Sigmoid colon (tissue), 7 donors: Measurements from ENCODE around the gene GRM1. TPM values are rescaled to one million over a fixed set of nuclear protein-coding genes. Genes with fewer than 3 reads are reported as not detected.

Source experiments
- DNase-seq: peaks from one replicate; pipeline ENCODE4 v3.0.0-alpha.2; 2019
- H3K27ac ChIP-seq, 4 donors: fragments of 200-600 bp; sonication (generic); one replicate each; pipeline ENCODE4 v1.5.1; 2016 to 2019; ENCODE audit warnings: mild to moderate bottlenecking in 1 of 4
- H3K27me3 ChIP-seq, 3 donors: fragments of 200-600 bp; sonication (generic); one replicate each; pipeline ENCODE4 v1.5.1; 2019; ENCODE audit warnings: mild to moderate bottlenecking in 1 of 3
- H3K36me3 ChIP-seq, 4 donors: fragments of 200-600 bp; sonication (generic); one replicate each; pipeline ENCODE4 v1.5.1; 2016 to 2019
- H3K4me1 ChIP-seq, 4 donors: fragments of 200-600 bp; sonication (generic); one replicate each; pipeline ENCODE4 v1.5.1; 2017 to 2019
- H3K4me3 ChIP-seq, 4 donors: fragments of 200-600 bp; sonication (generic); one replicate each; pipeline ENCODE4 v1.5.1; 2017 to 2019; ENCODE audit warnings: mild to moderate bottlenecking in 2 of 4, moderate library complexity in 1 of 4
- H3K9me3 ChIP-seq, 4 donors: fragments of 200-600 bp in 3 of 4; sonication (generic) in 3 of 4; one replicate each; pipeline versions ENCODE4 v1.5.1 to v1.6.1; 2013 to 2019
- CTCF ChIP-seq, 4 experiments: fragments of 450-650 bp in 3 of 4; fragments of 200-600 bp in 1 of 4; IDR thresholded peaks; one replicate each; pipeline ENCODE4 v1.5.1; 2016 to 2019; ENCODE audit warnings: antibody characterized with exemption in 4 of 4, mild to moderate bottlenecking in 3 of 4, moderate library complexity in 2 of 4
- EP300 ChIP-seq, 4 donors: sonication (generic); formaldehyde crosslinking; IDR thresholded peaks; one replicate each; pipeline ENCODE4 v1.6.1; 2017; ENCODE audit warnings: antibody characterized with exemption in 4 of 4
- POLR2A ChIP-seq, 2 donors: fragments of 450-650 bp; IDR thresholded peaks; one replicate each; pipeline ENCODE4 v1.6.1; 2016; ENCODE audit warnings: antibody characterized with exemption in 2 of 2, mild to moderate bottlenecking in 2 of 2, moderate library complexity in 2 of 2
- POLR2AphosphoS5 ChIP-seq, 4 donors: sonication (generic); formaldehyde crosslinking; IDR thresholded peaks; one replicate each; pipeline ENCODE4 v1.6.1; 2017; ENCODE audit warnings: antibody characterized with exemption in 4 of 4
- WGBS, 2 donors: extraction: QIAGEN DNeasy Blood & Tissue Kit; methylation state at CpG; one replicate each; pipeline ENCODE4 v1.1.7; 2013; 5-methylcytosine and 5-hydroxymethylcytosine counted together
- intact Hi-C: fragments of 100-400 bp; cut with DNase I; formaldehyde crosslinking; loops from one replicate; pipeline ENCODE4 v1.15.1; 2023
- polyA plus RNA-seq, 3 donors: library from polyadenylated mRNA; stranded (reverse); fragments of 200-250 nt; gene quantifications; one replicate each; pipeline ENCODE4 v1.2.3, GENCODE V29; 2013
- total RNA-seq, 4 donors: library from RNA; depleted of rRNA; stranded (reverse); fragments of >200 nt; gene quantifications; one replicate each; pipeline ENCODE4 v1.1.0, GENCODE V29; 2016
- donor health status: healthy with polysubstance abuse.
- donor health status: Bipolar disorder and iron deficiency.
- donor health status: healthy.

Gene GRM1
- total and polyA plus RNA-seq, 7 donors = under 0.01 to 0.36 (median 0.03) TPM; not detected in 4

GRCh38 chr6:146422789-146423375 lies 394.0 kb downstream of the GRM1 start:
- H3K36me3 ChIP-seq = no peaks in the 10 kb centered on the region
- no peaks in the 10 kb centered on the region for H3K4me1 ChIP-seq
- no peaks in the 10 kb centered on the region for H3K9me3 ChIP-seq
- 90 to 96% methylated on average over 1 of the region's 1 CpG for WGBS, 2 donors
- no peak overlapping the region for H3K27ac ChIP-seq
- no peak for DNase-seq
- H3K4me3 ChIP-seq = no peak overlapping the region
- H3K27me3 ChIP-seq = no peaks in the 10 kb centered on the region
- TF ChIP-seq EP300 (IDR thresholded peaks at IDR 0.05) (no peak), CTCF (IDR thresholded peaks at IDR 0.05) (no peak), POLR2AphosphoS5 (IDR thresholded peaks at IDR 0.05) (no peak), POLR2A (IDR thresholded peaks at IDR 0.05) (no peak)
- intact Hi-C loops = no loop called here

- Histone ChIP-seq H3K27ac (no peak overlapping the region), H3K4me3 (no peak overlapping the region), H3K9me3 (no peaks in the 10 kb centered on the region), H3K4me1 (no peaks in the 10 kb centered on the region), H3K27me3 (no peaks in the 10 kb centered on the region), H3K36me3 (no peaks in the 10 kb centered on the region)
- no peak for DNase-seq
- TF ChIP-seq EP300 (IDR thresholded peaks at IDR 0.05) (no peak), POLR2AphosphoS5 (IDR thresholded peaks at IDR 0.05) (no peak), POLR2A (IDR thresholded peaks at IDR 0.05) (no peak), CTCF (IDR thresholded peaks at IDR 0.05) (no peak)
- intact Hi-C loops = no loop called here
- 62 to 84% methylated on average over 6 of the region's 6 CpGs for WGBS, 2 donors
These were observed 394.6 kb downstream of the GRM1 start for GRCh38 chr6:146423452-146423851.

- TF ChIP-seq EP300 (IDR thresholded peaks at IDR 0.05) (no peak), POLR2AphosphoS5 (IDR thresholded peaks at IDR 0.05) (no peak), POLR2A (IDR thresholded peaks at IDR 0.05) (no peak), CTCF (IDR thresholded peaks at IDR 0.05) (no peak)
- no peaks in the 10 kb centered on the region for H3K27me3 ChIP-seq
- H3K4me1 ChIP-seq = no peaks in the 10 kb centered on the region
- no peak for DNase-seq
- H3K36me3 ChIP-seq = no peaks in the 10 kb centered on the region
- no peak overlapping the region for H3K27ac ChIP-seq
- 90 to 93% methylated on average over 7 of the region's 7 CpGs for WGBS, 2 donors
- no peaks in the 10 kb centered on the region for H3K9me3 ChIP-seq
- no peak overlapping the region for H3K4me3 ChIP-seq
- intact Hi-C loops = no loop called here
These were observed 397.7 kb downstream of the GRM1 start for GRCh38 chr6:146426516-146426915.

GRCh38 chr6:146429831-146430230 lies 401.0 kb downstream of the GRM1 start:
- intact Hi-C loops = no loop called here
- no peak overlapping the region for H3K4me3 ChIP-seq
- no peak for DNase-seq
- H3K9me3 ChIP-seq = no peaks in the 10 kb centered on the region
- WGBS, 2 donors = 95 to 96% methylated on average over 4 of the region's 4 CpGs
- peaks cover 0 to 11% (median 9%) of the 10 kb centered on the region in 4 donors for H3K4me1 ChIP-seq
- no peak for TF ChIP-seq CTCF (IDR thresholded peaks at IDR 0.05)
- no peak for TF ChIP-seq POLR2AphosphoS5 (IDR thresholded peaks at IDR 0.05)
- no peak for TF ChIP-seq POLR2A (IDR thresholded peaks at IDR 0.05)
- TF ChIP-seq EP300 (IDR thresholded peaks at IDR 0.05) = no peak
- no peaks in the 10 kb centered on the region for H3K36me3 ChIP-seq
- H3K27me3 ChIP-seq = peaks cover 0 to 8% (median 0%) of the 10 kb centered on the region in 3 donors
- no peak overlapping the region for H3K27ac ChIP-seq
